Adrenal gland (tissue), 5 donors: ENCODE measurements around the gene CC2D2B.

Source experiments
- CTCF ChIP-seq, 6 experiments: fragments of 450-650 bp in 4 of 6; fragments of 200-600 bp in 2 of 6; sonication (generic) in 1 of 6; IDR thresholded peaks; 1 replicate in 5 of 6; 2 replicates in 1 of 6; pipeline versions ENCODE4 v1.5.1 to v1.8.0; 2016 to 2021; ENCODE audit warnings: antibody characterized with exemption in 6 of 6, mild to moderate bottlenecking in 2 of 6, moderate library complexity in 1 of 6
- POLR2A ChIP-seq, 2 donors: fragments of 450-650 bp; IDR thresholded peaks; one replicate each; pipeline ENCODE4 v1.6.1; 2017; ENCODE audit warnings: antibody characterized with exemption in 2 of 2, mild to moderate bottlenecking in 2 of 2, moderate library complexity in 1 of 2
- donor health status: DM: no; HTN: no; CAD: no.

GRCh38 chr10:95964756-95965155, 57.0 kb downstream of the CC2D2B start:
- TF ChIP-seq CTCF (IDR thresholded peaks at IDR 0.05) (no peak), POLR2A (IDR thresholded peaks at IDR 0.05) (no peak)
